GM23338 (cell line): ENCODE measurements around the gene SORBS2.

Experiments
- CREB1 ChIP-seq: fragments of 250-450 bp; sonication (Bioruptor Pico); IDR thresholded peaks from 2 replicates; pipeline ENCODE4 v1.5.0; 2020; ENCODE audit warnings: low read depth, mild to moderate bottlenecking, moderate library complexity
- CTCF ChIP-seq, 2 experiments: fragments of 200-600 bp in 1 of 2; sonication (generic) in 1 of 2; conservative IDR thresholded peaks; 2 replicates each; pipeline versions ENCODE4 v1.5.1 to v1.6.1; 2016 to 2017; ENCODE audit warnings: antibody characterized with exemption in 2 of 2, low read depth in 2 of 2, mild to moderate bottlenecking in 2 of 2, moderate library complexity in 1 of 2
- EZH2 ChIP-seq: fragments of 200-600 bp; sonication (generic); IDR thresholded peaks from one replicate; pipeline ENCODE4 v1.8.0; 2017; ENCODE audit warnings: antibody characterized with exemption, mild to moderate bottlenecking, low read depth; ENCODE audit not compliant: unreplicated experiment
- EZH2phosphoT487 ChIP-seq: fragments of 200-600 bp; sonication (generic); IDR thresholded peaks from one replicate; pipeline ENCODE4 v1.8.1; 2018; ENCODE audit warnings: antibody characterized with exemption; ENCODE audit not compliant: unreplicated experiment
- JUNB ChIP-seq: IDR thresholded peaks from one replicate; pipeline ENCODE4 v1.6.1; 2016; ENCODE audit warnings: antibody characterized with exemption; ENCODE audit not compliant: unreplicated experiment
- NANOG ChIP-seq: IDR thresholded peaks from 2 replicates; pipeline ENCODE4 v1.6.1; 2016; ENCODE audit warnings: antibody characterized with exemption, borderline replicate concordance
- POLR2AphosphoS5 ChIP-seq: IDR thresholded peaks from 2 replicates; pipeline ENCODE4 v1.6.1; 2016; ENCODE audit warnings: antibody characterized with exemption, low read depth
- REST ChIP-seq: IDR thresholded peaks from one replicate; pipeline ENCODE4 v1.6.1; 2018; ENCODE audit warnings: antibody characterized with exemption; ENCODE audit not compliant: unreplicated experiment
- STAT1 ChIP-seq: IDR thresholded peaks from one replicate; pipeline ENCODE4 v1.6.1; 2016; ENCODE audit warnings: antibody characterized with exemption; ENCODE audit not compliant: unreplicated experiment
- ZNF114 ChIP-seq: fragments of 250-450 bp; sonication (Bioruptor Pico); IDR thresholded peaks from 2 replicates; pipeline ENCODE4 v1.5.0; 2020; ENCODE audit warnings: mild to moderate bottlenecking, moderate library complexity
- ZNF331 ChIP-seq: fragments of 250-450 bp; sonication (Bioruptor Pico); IDR thresholded peaks from 2 replicates; pipeline ENCODE4 v1.5.0; 2020; ENCODE audit warnings: low read depth, mild to moderate bottlenecking, moderate library complexity
- TF ChIP-seq, protein P1 (sequence below): IDR thresholded peaks from 2 replicates; pipeline ENCODE4 v1.6.1; 2016; ENCODE audit warnings: antibody characterized with exemption

DNA sequence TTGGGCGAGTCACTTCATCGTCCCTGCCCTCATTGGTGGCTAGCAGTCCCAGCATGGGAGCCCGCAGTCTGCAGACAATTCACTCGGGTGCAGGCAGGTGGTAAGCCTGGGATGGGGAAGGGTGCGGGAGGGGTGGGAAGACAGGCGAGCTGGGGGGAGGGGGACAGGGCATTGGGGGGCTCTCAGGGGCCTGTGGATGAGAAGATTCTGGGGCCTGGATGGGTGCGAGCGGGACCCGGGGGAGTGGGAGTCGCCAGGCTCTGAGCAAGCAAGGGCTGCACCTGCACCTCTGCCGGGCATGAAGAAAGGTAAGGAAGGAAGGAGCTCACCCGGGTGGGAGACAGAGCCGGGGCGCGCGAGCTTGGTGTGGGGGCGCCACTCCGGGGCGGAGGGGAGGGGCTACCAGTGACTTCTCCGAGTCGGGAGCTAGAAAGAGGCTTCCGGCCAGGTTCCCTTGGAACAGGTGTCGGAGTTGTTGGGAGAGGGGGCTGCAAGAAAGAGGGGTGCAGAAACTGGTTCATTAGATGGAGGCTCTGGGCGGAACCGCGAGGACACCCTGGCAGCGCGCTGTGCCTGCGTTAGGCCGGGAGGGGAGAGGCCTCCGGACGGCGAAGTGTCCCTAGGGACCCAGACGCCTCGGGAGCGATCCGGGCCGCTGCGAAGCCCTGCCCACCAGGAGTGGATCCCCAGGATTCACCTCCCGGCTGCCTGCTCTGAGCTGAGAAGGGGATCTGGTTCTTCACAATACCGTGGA is 173.3 kb downstream of the SORBS2 start:
- TF ChIP-seq CTCF (conservative IDR thresholded peaks at IDR 0.05; ENCODE audit: low read depth in 2 of 2): no peak
- TF ChIP-seq EZH2: no peak
- no peak for TF ChIP-seq POLR2AphosphoS5
- TF ChIP-seq STAT1: no peak
- TF ChIP-seq REST: no peak
- no peak for TF ChIP-seq NANOG
- TF ChIP-seq EZH2phosphoT487: no peak
- no peak for TF ChIP-seq JUNB
- TF ChIP-seq, protein P1, sequence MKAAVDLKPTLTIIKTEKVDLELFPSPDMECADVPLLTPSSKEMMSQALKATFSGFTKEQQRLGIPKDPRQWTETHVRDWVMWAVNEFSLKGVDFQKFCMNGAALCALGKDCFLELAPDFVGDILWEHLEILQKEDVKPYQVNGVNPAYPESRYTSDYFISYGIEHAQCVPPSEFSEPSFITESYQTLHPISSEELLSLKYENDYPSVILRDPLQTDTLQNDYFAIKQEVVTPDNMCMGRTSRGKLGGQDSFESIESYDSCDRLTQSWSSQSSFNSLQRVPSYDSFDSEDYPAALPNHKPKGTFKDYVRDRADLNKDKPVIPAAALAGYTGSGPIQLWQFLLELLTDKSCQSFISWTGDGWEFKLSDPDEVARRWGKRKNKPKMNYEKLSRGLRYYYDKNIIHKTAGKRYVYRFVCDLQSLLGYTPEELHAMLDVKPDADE: no peak
- TF ChIP-seq CREB1 (CRISPR knock-in tag): no peak
- no peak for TF ChIP-seq ZNF114 (CRISPR knock-in tag)
- no peak for TF ChIP-seq ZNF331
